H1 (cell line): ENCODE results near the gene SLC24A3. TPM values are rescaled to one million over a fixed set of nuclear protein-coding genes. Genes with fewer than 3 reads are reported as not detected.

Experiments used
- CTCF ChIA-PET: fragments of 300-600 bp; sonication (Branson Sonifier 250); formaldehyde crosslinking; loops from one replicate; lab custom pipeline; 2021; ENCODE audit not compliant: partially characterized antibody; lab: Charles Lee
- POLR2A ChIA-PET: fragments of 300-600 bp; sonication (Branson Sonifier 250); formaldehyde crosslinking; loops from one replicate; lab custom pipeline; 2021; ENCODE audit warnings: inconsistent platforms; ENCODE audit not compliant: partially characterized antibody; lab: Charles Lee
- DNase-seq, 2 experiments: peaks; one replicate each; pipeline versions ENCODE4 v3.0.0 to v3.0.0-alpha.2; 2010 to 2022; ENCODE audit warnings: low spot score in 2 of 2, low read depth in 1 of 2, mixed read lengths in 1 of 2
- FAIRE-seq: peaks from 2 replicates; lab custom pipeline; 2011; peaks lifted over from hg19 to GRCh38; lab: Jason Lieb, UNC
- H2AFZ ChIP-seq: 2 replicates; pipeline ENCODE4 v1.8.1; 2012; ENCODE audit warnings: low read length, inconsistent platforms
- H2AK5ac ChIP-seq: 2 replicates; pipeline ENCODE4 v1.6.1; 2013; ENCODE audit warnings: low read depth, low read length
- H2BK120ac ChIP-seq: replicated peaks from 2 replicates; pipeline ENCODE3; 2013; ENCODE audit warnings: low read depth, low read length, inconsistent platforms
- H2BK12ac ChIP-seq: 2 replicates; pipeline ENCODE4 v1.6.1; 2013; ENCODE audit warnings: low read depth, low read length
- H2BK15ac ChIP-seq: 2 replicates; pipeline ENCODE4 v1.6.1; 2013; ENCODE audit warnings: low read length
- H2BK20ac ChIP-seq: 2 replicates; pipeline ENCODE4 v1.6.1; 2013; ENCODE audit warnings: low read length
- H2BK5ac ChIP-seq: 2 replicates; pipeline ENCODE4 v1.6.1; 2013; ENCODE audit warnings: low read depth, low read length
- H3K14ac ChIP-seq: 2 replicates; pipeline ENCODE4 v1.6.1; 2013; ENCODE audit warnings: inconsistent platforms; ENCODE audit not compliant: insufficient read length
- H3K18ac ChIP-seq: 2 replicates; pipeline ENCODE4 v1.6.1; 2013; ENCODE audit warnings: low read length; ENCODE audit errors: extremely low read depth
- H3K23ac ChIP-seq: 2 replicates; pipeline ENCODE4 v1.6.1; 2013; ENCODE audit warnings: inconsistent platforms; ENCODE audit not compliant: insufficient read length
- H3K23me2 ChIP-seq: 2 replicates; pipeline ENCODE4 v1.6.1; 2013; ENCODE audit warnings: low read depth, low read length
- H3K27ac ChIP-seq: 2 replicates; pipeline ENCODE4 v1.6.1; 2011; ENCODE audit warnings: low read depth, low read length, inconsistent platforms
- H3K27me3 ChIP-seq, 4 experiments: replicated peaks in 1 of 4; 1 replicate in 1 of 4; 2 replicates in 3 of 4; pipeline versions ENCODE4 v1.6.1 to v1.8.1; 2011 to 2013; ENCODE audit warnings: low read length in 3 of 4, mild to moderate bottlenecking in 3 of 4, inconsistent platforms in 2 of 4, mixed read lengths in 2 of 4, moderate library complexity in 1 of 4; ENCODE audit not compliant: control insufficient read depth in 3 of 4, insufficient read depth in 3 of 4; ENCODE audit errors: extremely low read depth in 1 of 4
- H3K36me3 ChIP-seq, 4 experiments: 2 replicates each; pipeline versions ENCODE4 v1.6.1 to v1.8.1; 2011 to 2013; ENCODE audit warnings: mild to moderate bottlenecking in 4 of 4, low read length in 3 of 4, moderate library complexity in 2 of 4, control low read depth in 1 of 4, inconsistent platforms in 1 of 4; ENCODE audit not compliant: insufficient read depth in 4 of 4, control insufficient read depth in 2 of 4
- H3K4ac ChIP-seq: replicated peaks from 2 replicates; pipeline ENCODE3; 2013; ENCODE audit warnings: low read length, low read depth, mixed read lengths, inconsistent platforms; ENCODE audit not compliant: insufficient read length
- H3K4me1 ChIP-seq, 4 experiments: replicated peaks in 1 of 4; 1 replicate in 1 of 4; 2 replicates in 3 of 4; pipeline versions ENCODE4 v1.6.1 to v1.8.1; 2011 to 2013; ENCODE audit warnings: low read length in 3 of 4, inconsistent platforms in 2 of 4, mixed read lengths in 1 of 4; ENCODE audit not compliant: insufficient read depth in 4 of 4, control insufficient read depth in 3 of 4
- H3K4me2 ChIP-seq, 2 experiments: 2 replicates each; pipeline versions ENCODE4 v1.6.1 to v1.8.1; 2011 to 2013; ENCODE audit warnings: low read depth in 2 of 2, low read length in 2 of 2, control low read depth in 1 of 2, inconsistent platforms in 1 of 2, mild to moderate bottlenecking in 1 of 2; ENCODE audit not compliant: insufficient read depth in 1 of 2
- H3K4me3 ChIP-seq, 4 experiments: fragments of 200-600, 300-600 bp in 1 of 4; sonication (generic), shearing (Covaris generic), sonication (Bioruptor Twin) in 1 of 4; 2 replicates each; pipeline versions ENCODE4 v1.5.1 to v1.8.1; 2011 to 2016; ENCODE audit warnings: low read length in 4 of 4, low read depth in 3 of 4, control low read depth in 2 of 4, inconsistent platforms in 2 of 4, mild to moderate bottlenecking in 2 of 4, mixed read lengths in 1 of 4, moderate library complexity in 1 of 4; ENCODE audit not compliant: insufficient read depth in 2 of 4; ENCODE audit errors: extremely low read depth in 1 of 4
- H3K56ac ChIP-seq: replicated peaks from 2 replicates; pipeline ENCODE3; 2013; ENCODE audit warnings: low read depth, mild to moderate bottlenecking, mixed read lengths, low read length, inconsistent platforms; ENCODE audit not compliant: insufficient read length
- H3K79me1 ChIP-seq: 2 replicates; pipeline ENCODE4 v1.6.1; 2013; ENCODE audit warnings: low read depth, low read length, control low read depth
- H3K79me2 ChIP-seq, 2 experiments: 2 replicates each; pipeline versions ENCODE4 v1.6.1 to v1.8.1; 2012 to 2013; ENCODE audit warnings: low read length in 2 of 2, mild to moderate bottlenecking in 2 of 2, inconsistent platforms in 1 of 2; ENCODE audit not compliant: insufficient read depth in 2 of 2, control insufficient read depth in 1 of 2
- H3K9ac ChIP-seq, 4 experiments: replicated peaks in 1 of 4; 1 replicate in 1 of 4; 2 replicates in 3 of 4; pipeline versions ENCODE4 v1.6.1 to v1.8.1; 2011 to 2013; ENCODE audit warnings: low read depth in 3 of 4, low read length in 3 of 4, control low read depth in 2 of 4, mild to moderate bottlenecking in 2 of 4, moderate library complexity in 2 of 4, inconsistent platforms in 1 of 4; ENCODE audit errors: extremely low read depth in 1 of 4
- H3K9me3 ChIP-seq, 2 experiments: 2 replicates each; pipeline versions ENCODE4 v1.6.1 to v1.8.1; 2012 to 2013; ENCODE audit warnings: mild to moderate bottlenecking in 2 of 2, moderate library complexity in 2 of 2, control low read depth in 1 of 2, inconsistent platforms in 1 of 2, low read depth in 1 of 2, low read length in 1 of 2, mixed read lengths in 1 of 2; ENCODE audit not compliant: insufficient read depth in 2 of 2
- H4K20me1 ChIP-seq, 2 experiments: replicated peaks in 1 of 2; 2 replicates each; pipeline versions ENCODE3 to v1.8.1; 2011 to 2013; ENCODE audit warnings: inconsistent platforms in 2 of 2, low read length in 2 of 2, mild to moderate bottlenecking in 1 of 2; ENCODE audit not compliant: insufficient read depth in 2 of 2, control insufficient read depth in 1 of 2
- H4K5ac ChIP-seq: 2 replicates; pipeline ENCODE4 v1.6.1; 2013; ENCODE audit warnings: low read length, low read depth, mixed read lengths, inconsistent platforms; ENCODE audit not compliant: insufficient read length
- H4K8ac ChIP-seq: 2 replicates; pipeline ENCODE4 v1.8.0; 2013; ENCODE audit warnings: mild to moderate bottlenecking, moderate library complexity, low read length, inconsistent platforms; ENCODE audit not compliant: insufficient read depth; ENCODE audit errors: extremely low read depth
- H4K91ac ChIP-seq: replicated peaks from 2 replicates; pipeline ENCODE3; 2013; ENCODE audit warnings: low read length, mixed read lengths, inconsistent platforms; ENCODE audit not compliant: insufficient read length
- BRCA1 ChIP-seq: IDR thresholded peaks from 2 replicates; pipeline ENCODE4 v1.6.1; 2012; ENCODE audit warnings: low read depth, low read length, improper control_type of control experiment
- CBX8 ChIP-seq: fragments of 300-800, 300-1000 bp; sonication (generic); IDR thresholded peaks from 2 replicates; pipeline ENCODE4 v1.7.1; 2016; ENCODE audit warnings: low read depth, low read length, borderline replicate concordance
- CEBPB ChIP-seq: IDR thresholded peaks from 2 replicates; pipeline ENCODE4 v1.6.1; 2012; ENCODE audit warnings: low read depth, low read length
- CTBP2 ChIP-seq: IDR thresholded peaks from 2 replicates; pipeline ENCODE4 v1.7.0; 2011; ENCODE audit warnings: borderline replicate concordance, mild to moderate bottlenecking, moderate library complexity, mixed read lengths, low read length; ENCODE audit not compliant: insufficient read depth, insufficient read length
- GTF2F1 ChIP-seq: IDR thresholded peaks from 2 replicates; pipeline ENCODE4 v1.6.1; 2012; ENCODE audit warnings: low read depth, low read length, improper control_type of control experiment, borderline replicate concordance
- KDM1A ChIP-seq: fragments of 200-600, 300-600 bp; sonication (generic); IDR thresholded peaks from 2 replicates; pipeline ENCODE4 v1.7.1; 2016; ENCODE audit warnings: mild to moderate bottlenecking, low read length, borderline replicate concordance
- MAFK ChIP-seq: IDR thresholded peaks from 2 replicates; pipeline ENCODE4 v1.6.1; 2012; ENCODE audit warnings: low read depth, mild to moderate bottlenecking, improper control_type of control experiment, low read length
- RFX5 ChIP-seq: IDR thresholded peaks from 2 replicates; pipeline ENCODE4 v1.6.1; 2011; ENCODE audit warnings: low read depth, low read length, improper control_type of control experiment, borderline replicate concordance
- SIRT6 ChIP-seq: IDR thresholded peaks from one replicate; pipeline ENCODE4 v1.7.1; 2012; ENCODE audit warnings: low read length, inconsistent platforms
- TAF7 ChIP-seq: optimal IDR thresholded peaks from 2 replicates; pipeline ENCODE3; 2011; ENCODE audit warnings: low read depth, mild to moderate bottlenecking, inconsistent platforms, low read length, moderate library complexity, borderline replicate concordance
- TCF12 ChIP-seq: IDR thresholded peaks from 2 replicates; pipeline ENCODE4 v1.6.1; 2011; ENCODE audit warnings: low read depth, mild to moderate bottlenecking, low read length
- WGBS, 2 experiments: shearing (Covaris generic) in 1 of 2; methylation state at CpG; one replicate each; pipeline versions ENCODE4 v1.1.6 to v1.1.7; 2013 to 2015; ENCODE audit warnings: low lambda C conversion rate in 2 of 2, mixed read lengths in 2 of 2, inconsistent platforms in 1 of 2, low coverage in 1 of 2, missing lambda C conversion rate in 1 of 2; ENCODE audit not compliant: insufficient replicate concordance in 2 of 2, insufficient coverage in 1 of 2, insufficient read length in 1 of 2; ENCODE audit errors: extremely low coverage in 1 of 2, missing lambda C conversion rate in 1 of 2; 5-methylcytosine and 5-hydroxymethylcytosine counted together
- polyA plus RNA-seq, 7 experiments: library from polyadenylated mRNA; depleted of rRNA in 3 of 7; stranded (reverse) in 5 of 7; unstranded in 2 of 7; fragments of >200 nt in 5 of 7; fragments of 200-250 nt in 2 of 7; gene quantifications; 1 replicate in 5 of 7; 2 replicates in 1 of 7; 4 replicates in 1 of 7; pipeline versions ENCODE4 v1.2.1 to v1.2.3, GENCODE V29; 2011 to 2013; ENCODE audit warnings: missing spikeins in 2 of 7, mixed read lengths in 2 of 7
- total RNA-seq: library from RNA; stranded (reverse); fragmentation: NEBNext Ultra II Directional; extraction: Animal tissue kit (Norgen Biotek cat#: 25700); gene quantifications from 2 replicates; pipeline ENCODE4 v1.2.1, GENCODE V29; 2021
- TF ChIP-seq, protein P1 (sequence below): IDR thresholded peaks from 2 replicates; pipeline ENCODE4 v1.6.1; 2011; ENCODE audit warnings: low read length, improper control_type of control experiment

Gene SLC24A3
- total and polyA plus RNA-seq, 2 of the 8 experiments (the other 6 are each of a cell fraction or from before 2014, with no cell fraction given), result 4.5 to 6.3 TPM

DNA sequence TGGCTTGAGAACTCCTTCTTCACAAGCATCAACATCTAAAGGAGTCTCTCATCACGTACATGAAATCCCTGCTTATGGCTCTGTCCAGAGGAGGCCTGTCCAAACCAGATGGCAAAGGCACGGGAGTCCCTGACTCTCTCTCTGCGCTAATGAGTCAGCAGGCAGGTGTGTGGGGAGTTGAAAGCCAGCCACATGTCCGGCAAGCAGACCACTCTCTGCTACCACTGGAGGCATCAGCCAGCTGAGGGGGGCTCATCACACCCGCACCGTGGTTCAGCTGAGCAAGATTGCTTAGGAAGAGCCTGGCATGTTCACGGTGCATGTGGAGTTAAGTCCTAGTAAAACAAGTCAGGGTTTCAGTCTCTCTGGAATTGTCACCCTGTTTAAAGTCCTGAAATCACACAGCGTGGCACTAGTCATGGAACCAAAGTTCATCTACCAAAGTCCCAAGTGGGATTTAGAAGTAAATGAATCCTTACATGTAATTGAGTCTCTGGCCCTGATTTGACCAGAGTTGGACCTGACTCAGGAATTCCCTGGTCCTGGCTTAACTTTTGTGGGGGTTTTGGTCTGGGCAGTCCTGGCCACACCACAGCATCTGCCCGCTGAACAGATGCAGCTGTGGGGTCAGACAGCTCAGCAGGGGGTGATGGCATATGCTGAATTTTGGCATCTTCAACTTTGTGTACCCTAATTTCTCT is 390.4 kb downstream of the SLC24A3 start:
- POLR2A ChIA-PET, result no interaction called here
- no peak overlapping the region for H2AK5ac ChIP-seq
- no peak overlapping the region for H3K4me3 ChIP-seq
- H2AFZ ChIP-seq, result no peak overlapping the region
- WGBS, 2 experiments, result 80% methylated on average over 9 of the region's 9 CpGs; no CpG with 5 or more reads in 1 of the 2 experiments
- H3K36me3 ChIP-seq, result no peaks in the 10 kb centered on the region
- H3K4ac ChIP-seq, result no peak overlapping the region
- H4K91ac ChIP-seq, result no peak overlapping the region
- H3K4me1 ChIP-seq, result peaks cover 0 to 6% (median 1%) of the 10 kb centered on the region in 4 experiments; a peak in 4 of 7 replicates
- no peak overlapping the region for H2BK5ac ChIP-seq
- H4K5ac ChIP-seq, result no peak overlapping the region
- H3K27ac ChIP-seq, result no peak overlapping the region
- H3K79me1 ChIP-seq, result no peaks in the 10 kb centered on the region
- H3K27me3 ChIP-seq, result no peaks in the 10 kb centered on the region
- H2BK120ac ChIP-seq, result no peak overlapping the region
- no peak overlapping the region for H3K56ac ChIP-seq
- DNase-seq (no peak), FAIRE-seq (no peak)
- H3K18ac ChIP-seq, result no peak overlapping the region
- H3K23ac ChIP-seq, result no peak overlapping the region
- H3K4me2 ChIP-seq, result no peak overlapping the region
- no peaks in the 10 kb centered on the region for H3K79me2 ChIP-seq
- no peak overlapping the region for H3K14ac ChIP-seq
- no peak overlapping the region for H3K9ac ChIP-seq
- no peak overlapping the region for H2BK20ac ChIP-seq
- H4K8ac ChIP-seq, result no peak overlapping the region
- H2BK12ac ChIP-seq, result no peak overlapping the region
- CTCF ChIA-PET, result interaction anchor here (1.1 to 2.7 kb wide), 2 partner anchors 18 to 25 kb away, joined by 3 to 8 read pairs; no protein-coding TSS in a partner anchor
- H4K20me1 ChIP-seq, result no peaks in the 10 kb centered on the region
- no peaks in the 10 kb centered on the region for H3K9me3 ChIP-seq
- no peak overlapping the region for H2BK15ac ChIP-seq
- no peaks in the 10 kb centered on the region for H3K23me2 ChIP-seq
- TF ChIP-seq CBX8, result no peak
- TF ChIP-seq BRCA1, result no peak
- TF ChIP-seq SIRT6, result no peak
- TF ChIP-seq RFX5, result no peak
- TF ChIP-seq CEBPB, result no peak
- TF ChIP-seq, protein P1, sequence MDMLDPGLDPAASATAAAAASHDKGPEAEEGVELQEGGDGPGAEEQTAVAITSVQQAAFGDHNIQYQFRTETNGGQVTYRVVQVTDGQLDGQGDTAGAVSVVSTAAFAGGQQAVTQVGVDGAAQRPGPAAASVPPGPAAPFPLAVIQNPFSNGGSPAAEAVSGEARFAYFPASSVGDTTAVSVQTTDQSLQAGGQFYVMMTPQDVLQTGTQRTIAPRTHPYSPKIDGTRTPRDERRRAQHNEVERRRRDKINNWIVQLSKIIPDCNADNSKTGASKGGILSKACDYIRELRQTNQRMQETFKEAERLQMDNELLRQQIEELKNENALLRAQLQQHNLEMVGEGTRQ, result no peak
- TF ChIP-seq TAF7, result no peak
- TF ChIP-seq TCF12, result no peak
- TF ChIP-seq CTBP2, result no peak
- no peak for TF ChIP-seq KDM1A
- TF ChIP-seq GTF2F1, result no peak
- no peak for TF ChIP-seq MAFK
